WI38 (cell line): ENCODE measurements around the gene NEDD4L.
"Not testable (repeated sequence)": the region's sequence is repeated elsewhere in the genome, so short reads cannot be mapped to it uniquely, and the experiment has no call there.

Experiments used
- H3K4me3 ChIP-seq: 2 replicates; pipeline ENCODE4 v1.5.1; 2011; ENCODE audit warnings: low read depth, mild to moderate bottlenecking, control low read depth, low read length
- CTCF ChIP-seq: IDR thresholded peaks from 2 replicates; pipeline ENCODE4 v1.5.1; 2012; ENCODE audit warnings: low read depth, mild to moderate bottlenecking, control low read depth, low read length

The NEDD4L gene

DNA sequence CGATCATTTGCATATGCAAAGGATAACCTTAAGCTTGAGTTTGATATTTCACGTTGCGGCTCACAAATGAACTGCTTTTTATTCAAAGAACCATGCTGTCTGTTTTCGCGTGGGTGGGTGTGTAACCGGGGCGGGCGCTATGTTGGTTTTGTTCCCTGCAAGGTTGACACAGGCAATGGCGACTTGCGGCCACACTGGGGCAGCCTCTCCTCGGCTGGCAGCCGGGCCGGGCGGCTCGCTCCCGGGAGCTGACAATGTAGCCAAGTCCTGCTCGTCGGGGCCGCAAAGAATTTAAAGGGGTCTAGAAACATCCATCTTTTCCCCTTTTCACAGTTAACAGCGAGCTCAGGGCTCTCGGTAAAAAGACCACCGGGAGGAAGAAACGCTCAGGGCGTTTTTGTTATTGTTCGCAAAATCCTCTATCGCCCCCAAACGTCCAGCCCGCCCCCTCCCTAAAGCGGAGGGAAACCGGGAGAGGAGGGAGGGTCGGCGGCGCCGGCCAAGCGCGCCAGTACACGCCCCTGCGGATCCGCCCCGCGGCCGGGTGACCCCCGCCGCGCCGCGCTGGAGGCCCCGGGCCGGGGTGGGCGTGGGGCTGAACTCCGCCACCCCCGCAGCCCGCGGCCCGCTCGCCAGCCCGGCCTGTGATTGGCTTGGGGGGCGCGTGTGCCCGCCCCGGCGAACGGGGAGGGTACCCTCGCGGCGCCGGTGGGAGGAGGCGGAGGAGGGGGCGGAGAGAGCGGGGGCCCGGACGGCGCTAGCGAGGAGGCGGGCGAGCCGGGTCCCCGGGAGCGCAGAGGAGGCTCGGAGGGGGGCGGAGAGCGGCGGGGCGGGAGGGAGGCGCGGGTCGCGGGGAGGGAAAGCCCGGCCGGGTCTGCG lies at the start of gene NEDD4L:
Gene NEDD4L, plus strand, starts transcription at position 736 of the 879 bp plus-strand sequence. CDS start 435 bp downstream, outside the sequence.
- peak; percentile 84 for TF ChIP-seq CTCF
- H3K4me3 ChIP-seq, result peak within 1 kb of the TSS; percentile 83

GRCh38 chr18:57995331-57995730 lies 48.7 kb upstream of the NEDD4L start:
- no peak for TF ChIP-seq CTCF
- no peak overlapping the region for H3K4me3 ChIP-seq

GRCh38 chr18:57996894-57997293 lies 47.1 kb upstream of the NEDD4L start:
- H3K4me3 ChIP-seq, result not testable (repeated sequence)

DNA sequence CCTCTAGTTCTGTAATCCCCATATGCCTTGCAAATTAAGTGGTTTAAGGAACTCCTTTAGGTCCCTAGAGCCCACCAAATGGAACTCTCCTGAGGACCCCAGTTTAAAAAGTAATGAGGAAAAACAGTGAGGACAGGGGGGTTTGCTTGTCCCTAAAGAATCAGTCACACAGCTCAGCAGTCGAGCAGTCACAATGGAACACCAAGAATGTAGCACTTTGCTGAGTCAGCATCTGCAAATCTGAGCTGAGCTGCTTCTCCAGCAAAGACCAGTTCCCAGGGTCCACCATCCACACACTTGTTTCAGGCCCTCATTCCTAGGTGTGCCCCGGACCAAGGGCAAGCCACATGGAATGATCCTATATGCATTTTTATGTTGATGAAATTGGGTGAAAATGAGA lies 46.2 kb upstream of the NEDD4L start:
- H3K4me3 ChIP-seq, result no peak overlapping the region
- TF ChIP-seq CTCF, result no peak

DNA sequence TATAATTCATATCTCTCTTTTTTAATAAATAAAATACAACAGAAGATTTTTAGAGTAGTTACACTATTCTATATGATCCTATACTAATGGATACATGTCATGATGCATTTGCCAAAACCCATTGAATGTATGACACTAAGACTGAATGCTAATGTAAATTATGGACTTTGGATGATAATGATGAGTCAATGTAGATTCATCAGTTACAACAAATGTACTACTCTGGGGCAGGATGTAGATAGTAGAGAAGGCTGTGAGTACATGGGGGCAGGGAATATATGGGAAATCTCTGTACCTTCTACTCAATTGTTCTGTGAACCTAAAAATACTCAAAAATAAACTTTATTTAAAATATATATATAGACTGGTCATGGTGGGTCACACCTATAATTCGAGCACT lies 45.6 kb upstream of the NEDD4L start:
- TF ChIP-seq CTCF, result no peak

DNA sequence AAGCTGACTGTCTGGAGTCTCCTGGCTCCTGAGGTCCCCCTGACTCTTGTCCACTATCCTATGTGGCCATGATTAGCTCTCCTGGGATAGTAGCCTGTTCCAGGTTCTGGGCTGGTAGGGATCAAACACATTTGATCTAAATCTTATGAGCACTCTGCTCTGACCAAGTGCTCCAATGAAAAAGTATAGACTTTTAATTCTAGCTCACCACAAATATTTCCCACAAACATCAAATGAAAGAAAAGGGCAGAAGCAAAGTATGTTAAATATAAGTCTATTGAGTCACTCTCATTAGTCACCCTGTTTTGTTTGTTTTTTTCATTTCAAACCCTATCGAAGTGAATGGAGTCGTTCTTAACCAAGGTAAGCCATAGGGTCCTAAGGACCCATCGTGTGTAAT lies 39.7 kb upstream of the NEDD4L start:
- no peak for TF ChIP-seq CTCF
- no peak overlapping the region for H3K4me3 ChIP-seq

More for the DNA sequence above, 45.6 kb upstream of the NEDD4L start:
- H3K4me3 ChIP-seq, result no peak overlapping the region

- TF ChIP-seq CTCF, result no peak
- no peak overlapping the region for H3K4me3 ChIP-seq
Measured at GRCh38 chr18:58005011-58005410, 39.0 kb upstream of the NEDD4L start.
